ENCODE data around the gene DGKZ.
A peak's percentile ranks its signal among the peaks of the same experiment; 100 is the strongest.

DGKZ gene

DNA sequence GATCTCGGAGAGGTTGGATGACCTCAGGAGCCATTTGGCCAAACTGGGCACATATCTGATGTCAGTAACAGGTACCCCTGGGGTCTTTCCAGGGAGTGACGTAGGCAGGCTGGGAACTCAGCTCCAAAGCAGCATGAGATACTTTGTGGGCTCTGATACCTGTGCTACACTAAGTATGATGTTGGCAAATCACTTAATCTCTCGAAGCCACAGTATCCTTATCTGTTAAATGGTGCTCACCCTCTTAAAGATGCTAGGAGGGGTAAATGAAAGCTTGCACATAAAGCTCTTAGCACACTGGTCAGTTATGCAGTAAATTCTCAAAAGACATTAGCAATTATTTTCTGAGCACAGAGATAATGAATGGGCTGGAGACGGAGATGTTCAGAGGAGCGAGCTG, 17.1 kb upstream of the DGKZ start:
- DNase-seq: no peak

DNA sequence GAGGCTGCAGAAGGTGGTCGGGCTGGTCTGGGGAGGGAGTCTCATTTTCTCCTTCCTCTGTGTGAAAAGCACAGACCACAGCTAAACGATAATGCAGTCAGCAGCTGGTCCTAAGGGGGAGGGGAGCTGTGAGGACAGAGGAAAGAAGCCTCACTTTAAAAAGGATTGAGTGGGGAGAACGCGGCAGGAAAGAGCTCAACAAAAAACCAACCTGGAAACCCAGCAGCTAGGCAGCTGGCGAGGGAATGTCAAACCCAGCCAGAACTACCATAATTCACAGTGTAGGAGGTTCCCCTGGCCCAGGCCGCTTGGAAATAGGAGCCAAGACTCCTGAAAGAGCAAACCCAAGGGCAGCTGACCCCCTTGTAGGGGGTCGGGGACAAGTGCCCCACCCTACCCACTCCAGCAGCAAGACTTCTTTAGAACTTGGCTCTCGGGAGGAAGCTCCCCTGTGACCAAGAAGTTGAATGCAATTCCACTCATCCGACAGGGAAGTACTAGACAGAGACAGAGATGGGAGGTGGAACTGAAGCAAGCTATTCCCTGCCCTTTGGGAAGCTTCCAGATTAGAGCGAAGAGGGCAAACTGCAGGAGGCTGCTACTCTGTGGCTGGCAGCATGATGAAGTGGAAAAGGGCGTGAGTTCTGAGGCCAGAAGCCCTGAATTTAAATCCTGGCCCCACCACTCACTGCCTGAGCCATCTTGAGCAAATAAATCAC, 16.5 kb upstream of the DGKZ start:
- DNase-seq: no peak

DNA sequence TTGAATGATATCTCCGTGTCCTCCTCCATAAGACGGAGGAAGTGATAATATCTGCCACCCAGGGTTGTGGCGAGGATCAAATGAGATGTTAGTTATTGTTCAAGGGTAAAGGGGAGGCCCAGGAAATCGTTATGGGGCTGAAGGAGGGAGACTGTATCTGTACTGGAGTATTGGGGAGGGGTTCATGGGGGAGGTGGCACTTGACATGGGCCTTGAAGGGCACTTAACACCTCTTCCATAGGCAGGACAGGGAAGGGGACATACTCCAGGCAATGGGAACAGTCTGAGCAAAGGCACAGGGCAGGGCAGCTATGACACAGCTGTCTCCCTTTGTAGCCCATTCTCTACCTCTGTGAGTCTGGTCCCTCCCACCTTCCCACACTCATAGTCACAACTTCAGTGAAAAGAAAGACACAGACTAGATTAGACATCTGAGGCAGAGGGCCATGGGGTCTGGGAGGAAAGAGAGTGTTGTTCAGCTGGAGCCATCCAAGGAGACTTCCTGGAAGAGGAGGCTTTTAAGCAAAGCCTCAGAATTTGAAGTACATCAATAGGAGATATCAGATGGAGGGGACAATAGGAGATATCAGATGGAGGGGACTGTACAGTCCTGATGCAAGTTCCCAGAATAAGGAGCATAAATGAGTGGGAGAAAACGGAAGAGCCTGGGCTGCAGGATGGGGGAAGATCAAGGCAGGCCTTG, 15.8 kb upstream of the DGKZ start:
- peak; percentile 60 for DNase-seq

DNA sequence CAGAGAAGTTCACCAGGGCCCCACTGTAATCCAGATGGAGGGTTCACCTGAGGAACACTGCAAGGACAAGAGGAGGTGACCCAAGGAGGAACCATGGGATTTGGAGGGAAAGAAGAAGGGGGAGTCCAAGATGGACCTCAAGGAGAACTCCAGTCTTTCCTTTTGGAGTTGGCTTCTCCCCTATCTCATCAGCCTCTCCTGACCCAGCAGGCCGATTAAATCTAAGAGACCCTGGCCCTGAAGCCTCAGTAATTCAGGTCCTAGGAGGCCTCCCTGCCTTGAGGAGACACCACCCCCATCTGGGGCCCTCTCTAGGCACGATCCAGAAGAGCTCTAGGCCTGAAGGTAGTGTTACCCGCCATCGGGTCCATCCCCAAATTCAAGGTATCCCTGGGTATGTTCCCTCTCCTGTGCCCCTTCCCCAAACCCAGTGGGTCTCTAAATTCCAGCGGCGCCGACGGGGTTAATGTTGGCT, 15.1 kb upstream of the DGKZ start:
- no peak for DNase-seq

DNA sequence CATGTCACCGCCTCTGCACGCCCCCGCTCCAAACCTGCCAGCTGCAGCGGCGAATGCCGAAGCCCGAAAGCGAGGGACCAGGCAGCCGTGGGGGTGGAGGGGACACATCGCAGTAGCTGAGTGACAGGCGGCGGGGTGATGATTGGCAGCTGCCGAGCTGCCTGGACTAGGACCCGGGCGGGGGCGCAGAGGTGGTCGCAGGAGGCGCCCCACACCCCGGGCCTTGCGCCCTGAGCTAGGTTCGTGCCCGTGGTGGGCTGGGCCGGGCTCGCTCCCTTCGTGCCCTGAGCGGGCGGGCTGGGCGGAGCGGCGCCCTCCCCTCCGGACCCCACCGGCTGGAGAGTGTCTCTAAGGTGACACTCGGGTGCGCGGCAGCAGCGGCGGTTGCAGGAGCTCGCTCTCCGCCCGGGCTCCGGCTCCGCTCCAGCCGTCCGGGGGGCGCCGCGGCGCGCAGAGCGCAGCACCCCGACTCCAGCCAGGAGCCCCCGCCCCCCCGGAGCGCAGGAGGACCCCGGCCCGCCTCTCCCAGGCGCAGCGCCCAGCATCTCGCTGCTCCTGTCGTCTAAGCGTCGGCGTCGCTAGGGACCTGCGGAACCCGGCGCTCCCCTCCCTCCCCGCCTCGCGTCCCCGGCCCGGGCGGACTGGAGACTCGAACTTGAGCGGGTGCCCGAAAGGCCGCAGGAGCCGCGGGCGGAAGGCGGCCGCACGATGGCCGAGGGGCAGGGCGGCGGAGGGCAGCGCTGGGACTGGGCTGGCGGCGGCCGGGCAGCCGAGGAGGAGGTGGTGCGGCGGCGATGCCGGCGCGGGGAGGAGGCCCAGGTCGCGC, 14.5 kb upstream of the DGKZ start:
- no peak for DNase-seq

DNA sequence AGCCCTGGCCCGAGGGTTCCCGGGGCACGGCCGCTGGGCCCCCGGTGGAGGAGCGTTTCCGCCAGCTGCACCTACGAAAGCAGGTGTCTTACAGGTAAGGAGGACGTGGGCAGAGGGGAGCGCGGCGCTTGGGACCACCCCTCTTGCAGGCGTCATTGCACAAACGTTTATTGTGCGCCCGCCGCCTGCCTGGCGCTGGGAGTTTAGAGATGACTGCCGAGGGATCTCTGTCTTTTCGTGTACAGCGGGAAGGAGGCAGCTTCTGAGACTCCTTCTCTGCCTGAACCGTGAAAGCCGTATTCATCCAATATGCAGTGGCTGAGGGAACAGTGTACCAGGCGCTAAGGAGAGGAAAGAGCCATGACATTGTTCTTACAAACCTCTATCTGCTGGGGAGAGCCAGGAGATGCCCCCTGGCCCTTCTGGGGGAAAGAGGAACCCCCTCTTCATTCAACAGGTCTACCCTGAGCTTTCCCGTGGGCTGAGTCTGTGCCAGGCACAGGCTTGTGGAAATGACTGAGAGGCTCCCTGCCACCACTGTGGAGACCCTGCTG, 13.8 kb upstream of the DGKZ start:
- DNase-seq: no peak

DNA sequence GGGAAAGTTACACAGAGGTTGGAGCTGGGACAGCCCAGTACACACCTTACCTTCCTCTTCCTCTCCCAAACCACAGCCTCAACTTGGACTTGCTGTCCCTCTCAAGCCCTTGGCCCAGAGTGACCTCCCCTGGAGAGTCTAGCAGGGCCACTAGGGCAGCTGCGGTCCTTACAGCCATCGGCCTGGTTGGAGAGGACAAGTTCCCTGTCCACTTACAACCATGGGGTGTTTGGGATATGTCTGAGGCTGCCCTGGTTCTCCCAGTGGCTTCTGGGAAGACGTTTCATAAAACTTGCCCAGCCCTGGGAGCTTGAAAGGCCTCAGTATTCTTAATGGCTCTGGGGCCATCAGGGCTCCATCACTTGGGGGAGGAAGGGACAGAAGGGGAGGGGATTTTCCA, 13.1 kb upstream of the DGKZ start:
- no peak for DNase-seq

DNA sequence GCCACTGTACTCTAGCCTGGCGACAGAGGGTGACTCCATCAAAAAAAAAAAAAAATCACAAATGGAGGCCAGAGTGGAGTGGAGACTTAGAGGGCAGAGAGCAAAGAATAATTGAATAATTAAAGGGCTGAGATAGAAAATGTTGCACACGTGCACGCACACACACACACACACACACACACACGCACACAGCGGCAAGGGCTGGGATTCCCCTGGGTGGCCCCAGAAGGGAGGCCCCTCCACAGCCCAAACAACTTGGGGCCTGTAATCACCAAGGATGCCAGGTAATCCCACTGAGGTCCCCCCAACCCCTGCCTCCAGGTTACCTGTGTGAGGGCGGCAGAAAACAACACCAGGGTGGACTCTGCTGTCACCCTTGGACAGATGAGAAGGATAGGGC, 12.0 kb upstream of the DGKZ start:
- DNase-seq: no peak

DNA sequence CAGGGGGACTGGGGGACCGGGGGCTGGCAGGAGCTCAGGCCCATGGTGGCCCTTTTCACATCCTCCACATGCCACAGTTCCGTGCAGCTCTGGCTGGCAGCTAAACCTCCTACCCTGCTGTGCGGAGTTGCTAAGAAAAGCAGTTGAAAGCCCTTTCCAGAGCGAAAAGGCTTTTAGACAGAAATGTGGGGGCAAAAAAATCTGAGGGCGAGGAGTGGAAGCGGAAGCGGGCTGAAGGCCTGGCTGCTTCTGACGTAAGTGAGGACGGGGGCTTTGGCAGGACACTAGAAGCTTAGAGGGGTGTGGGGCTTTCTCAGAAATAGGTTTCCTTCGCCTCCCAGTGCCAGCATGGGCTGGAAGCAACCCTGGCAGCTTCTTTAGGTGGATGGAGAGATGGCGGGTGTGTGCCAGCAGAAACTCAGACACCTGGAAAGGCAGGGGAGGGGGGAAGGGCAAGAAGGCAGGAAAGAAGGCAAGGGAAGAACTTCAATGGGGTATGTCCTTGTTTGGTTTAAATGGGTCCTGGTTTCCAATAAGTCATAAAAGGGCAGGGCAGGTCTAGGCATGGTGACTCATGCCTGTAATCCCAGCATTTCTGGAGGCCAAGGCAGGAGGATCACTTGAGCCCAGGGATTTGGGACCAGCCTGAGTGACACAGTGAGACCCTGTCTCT, 11.2 kb upstream of the DGKZ start:
- DNase-seq: no peak

DNA sequence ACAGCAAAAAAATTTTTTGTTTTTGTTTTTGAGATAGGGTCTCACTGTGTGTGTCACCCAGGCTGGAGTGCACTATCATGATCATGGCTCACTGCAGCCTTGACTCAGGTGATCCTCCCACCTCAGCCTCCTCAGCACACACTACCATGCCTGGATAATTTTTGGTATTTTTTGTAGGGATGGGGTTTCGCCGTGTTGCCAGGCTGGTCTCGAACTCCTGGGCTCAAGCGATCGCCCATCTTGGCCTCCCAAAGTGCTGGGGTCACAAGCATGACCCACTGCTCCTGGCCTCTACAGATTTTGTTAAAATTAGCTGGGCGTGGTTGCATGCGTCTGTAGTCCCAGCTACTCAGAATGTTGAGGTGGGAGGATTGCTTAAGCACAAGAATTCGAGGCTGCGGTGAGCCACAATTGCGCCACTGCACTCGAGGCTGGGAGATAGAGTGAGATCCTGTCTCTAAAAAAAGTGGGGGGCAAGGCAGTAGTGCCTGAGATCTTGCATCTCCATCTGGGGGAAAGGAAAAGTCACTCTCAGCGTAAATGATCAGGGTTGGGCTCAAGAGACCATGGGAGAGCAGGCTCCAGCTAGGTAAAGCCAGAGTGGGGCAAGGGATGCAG, 10.6 kb upstream of the DGKZ start:
- no peak for DNase-seq

DNA sequence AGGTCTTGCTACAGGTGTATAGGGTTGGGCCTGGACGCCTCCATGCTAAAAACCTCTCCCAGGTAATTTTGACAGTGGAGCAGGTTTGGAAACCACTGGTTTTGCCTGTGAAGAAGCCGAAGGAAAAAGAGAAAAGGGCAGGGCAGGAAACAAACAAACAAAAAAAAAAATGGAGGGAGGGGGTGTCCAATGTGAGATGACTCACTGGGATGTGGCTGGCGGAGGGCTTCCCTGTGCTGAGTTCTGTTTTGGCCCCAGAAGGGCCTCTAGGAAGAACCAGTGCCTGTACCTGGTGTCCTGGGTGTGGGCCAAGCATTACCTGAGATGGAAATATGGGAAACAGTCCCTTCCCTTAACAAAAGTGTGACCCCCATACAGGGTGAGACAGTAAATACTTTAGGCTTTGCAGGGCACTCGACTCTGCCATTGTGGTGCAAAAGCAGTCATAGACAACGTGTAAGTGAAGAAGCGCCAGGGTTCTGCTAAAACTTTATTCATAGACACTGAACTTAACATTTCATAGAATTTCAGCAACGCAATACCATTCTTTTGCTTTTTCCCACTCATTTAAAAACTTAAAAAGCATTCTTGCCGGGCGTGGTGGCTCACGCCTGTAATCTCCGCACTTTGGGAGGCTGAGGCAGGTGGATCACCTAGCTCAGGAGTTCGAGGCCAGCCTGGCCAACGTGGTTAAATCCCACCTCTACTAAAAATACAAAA, 9.5 kb upstream of the DGKZ start:
- DNase-seq: no peak

DNA sequence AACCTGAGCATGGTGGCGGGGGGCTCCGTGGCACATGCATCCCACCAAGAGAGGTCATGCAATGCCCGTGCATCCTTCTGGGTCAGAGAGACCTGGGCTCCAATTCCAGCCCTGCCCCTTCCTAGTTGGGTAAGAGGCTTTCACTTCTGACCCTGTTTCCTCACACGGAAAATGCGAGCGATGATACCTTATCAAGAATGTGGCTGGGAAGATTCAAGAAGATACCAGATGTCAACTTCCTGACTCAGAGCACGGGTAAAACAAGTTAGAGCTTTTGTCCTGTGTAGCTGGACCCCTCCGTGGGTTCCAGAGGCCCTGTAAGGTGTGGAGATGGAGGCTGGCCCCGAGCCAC, 8.7 kb upstream of the DGKZ start:
- DNase-seq: no peak

DNA sequence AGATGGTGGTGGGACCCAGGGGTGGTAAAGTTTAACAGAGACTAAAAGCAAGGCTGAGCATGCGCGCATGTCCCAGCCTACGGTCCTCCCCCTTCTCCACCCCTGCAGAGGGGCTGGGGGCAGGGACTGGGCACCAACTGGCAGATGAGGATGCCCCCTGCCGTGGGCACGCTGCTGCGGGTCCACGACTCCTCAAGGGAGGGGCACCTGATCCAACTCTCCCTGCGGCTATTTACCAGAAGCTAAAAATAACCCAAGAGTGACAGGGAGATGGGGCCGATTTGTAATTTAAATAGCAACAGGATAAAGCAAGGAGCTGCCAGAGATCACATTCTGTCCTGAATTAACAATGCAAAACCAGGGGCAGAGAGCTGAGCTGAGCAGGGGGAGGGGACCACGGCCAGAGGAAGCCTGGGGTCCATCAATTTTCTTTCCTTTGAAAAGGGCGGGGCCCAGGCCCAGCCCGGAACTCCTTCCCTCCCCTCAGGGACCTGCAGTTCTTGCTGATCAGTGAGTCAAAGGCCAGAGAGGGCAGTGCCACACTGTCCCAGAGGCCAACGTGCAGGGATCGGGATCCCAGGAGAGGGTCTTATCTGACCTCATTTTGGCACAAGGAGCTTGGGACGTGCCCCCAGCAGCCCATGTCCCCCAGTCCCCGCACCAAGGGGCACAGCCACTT, 8.1 kb upstream of the DGKZ start:
- no peak for DNase-seq

DNA sequence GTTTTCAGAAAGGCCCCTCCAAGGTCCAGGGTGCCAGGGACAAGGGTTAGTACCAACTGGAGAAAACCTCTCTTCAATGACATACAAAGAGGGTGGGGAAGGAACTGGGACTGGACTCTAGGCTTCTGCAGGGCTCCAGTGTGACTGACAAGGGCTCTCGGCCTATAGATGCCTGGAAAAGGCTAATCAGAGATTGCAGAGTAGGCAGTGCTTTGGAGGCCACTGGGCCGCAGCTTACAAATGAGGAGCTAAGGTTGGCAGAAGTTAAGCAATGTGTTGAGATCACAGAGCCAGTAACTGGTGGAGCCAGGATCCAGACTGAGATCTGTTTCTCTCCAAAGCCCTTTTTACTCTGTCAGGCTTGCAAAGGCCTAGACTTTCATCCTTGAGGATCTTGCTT, 7.4 kb upstream of the DGKZ start:
- DNase-seq: no peak

DNA sequence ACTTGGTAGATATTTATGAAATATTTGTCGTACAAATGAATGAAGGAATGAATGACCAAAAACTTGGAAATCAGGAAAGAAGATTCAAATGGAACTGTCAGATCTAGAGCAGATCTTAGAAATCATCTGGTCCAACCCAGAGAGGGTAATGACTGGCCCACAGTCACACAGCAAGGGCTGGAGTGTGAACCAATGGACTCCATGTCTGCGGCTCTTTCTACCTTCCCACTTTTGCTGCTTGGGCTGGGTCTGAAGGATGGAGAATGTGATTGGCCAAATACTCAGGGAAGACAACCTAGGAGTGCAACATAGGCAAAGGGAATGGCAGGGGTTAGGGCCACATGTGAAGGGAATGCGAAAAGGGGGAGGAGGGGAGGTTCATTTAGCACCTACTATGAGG, 5.8 kb upstream of the DGKZ start:
- no peak for DNase-seq

DNA sequence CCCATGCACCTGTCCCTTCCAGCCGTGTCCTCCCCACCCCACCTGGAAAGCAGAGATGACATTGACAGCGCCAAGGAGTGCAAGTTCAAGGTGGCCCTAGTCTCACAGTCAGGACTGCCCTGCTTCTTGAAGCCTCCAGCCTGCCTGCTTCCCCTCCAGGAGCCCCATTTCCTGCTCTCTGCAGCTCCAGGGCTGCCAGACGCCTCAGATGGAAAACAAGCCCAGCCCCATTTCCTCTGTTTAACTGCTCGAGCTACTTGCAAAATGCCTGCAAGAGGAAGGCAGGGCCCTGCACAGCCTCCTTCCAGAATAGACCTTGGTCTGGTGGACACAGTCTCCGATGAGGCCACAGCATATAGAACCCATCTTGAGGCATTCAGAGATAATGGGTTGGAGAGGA, 5.0 kb upstream of the DGKZ start:
- no peak for DNase-seq

DNA sequence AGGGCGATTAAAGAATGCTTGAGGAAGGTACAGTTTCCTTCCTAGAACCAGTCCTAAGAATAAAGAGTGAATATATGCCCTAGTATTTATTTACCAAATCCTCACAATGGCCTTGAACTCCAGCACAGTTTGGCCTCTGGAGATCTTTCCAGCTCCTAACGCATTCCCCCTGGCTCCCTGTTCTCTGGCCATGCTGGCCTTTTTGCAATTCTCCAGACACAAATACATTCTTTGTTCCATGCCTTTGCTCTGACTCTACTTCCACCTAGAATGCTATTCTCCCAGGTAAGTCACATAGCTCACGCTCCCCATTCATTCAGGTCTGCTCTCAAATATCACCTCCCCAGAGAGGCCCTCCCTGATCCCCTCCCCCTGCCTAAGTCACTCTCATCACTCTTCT, 3.7 kb upstream of the DGKZ start:
- no peak for DNase-seq

DNA sequence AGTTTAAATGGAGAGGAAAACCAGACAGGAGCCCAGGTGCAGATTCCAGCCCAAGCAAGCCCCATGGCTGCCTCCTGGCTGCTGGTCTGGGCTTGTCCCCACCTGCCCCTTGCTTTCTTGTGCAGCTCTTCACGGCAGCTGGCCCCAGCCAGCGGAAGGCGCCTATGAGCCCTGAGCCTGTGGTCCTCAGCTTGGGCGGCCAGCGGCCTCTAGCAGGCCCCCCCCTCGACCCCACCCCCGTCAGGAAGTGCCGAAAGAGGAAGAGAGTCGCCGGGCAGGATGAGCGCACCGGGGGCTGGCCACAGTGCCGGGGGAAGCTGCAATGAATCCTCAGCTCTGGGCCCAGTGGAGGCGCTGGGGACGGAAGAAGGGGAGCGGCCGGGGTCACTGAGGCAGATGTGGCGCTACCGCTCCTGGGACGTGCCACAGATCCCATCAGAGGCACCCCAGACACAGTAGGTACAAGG, 2.1 kb upstream of the DGKZ start:
- DNase-seq: no peak

DNA sequence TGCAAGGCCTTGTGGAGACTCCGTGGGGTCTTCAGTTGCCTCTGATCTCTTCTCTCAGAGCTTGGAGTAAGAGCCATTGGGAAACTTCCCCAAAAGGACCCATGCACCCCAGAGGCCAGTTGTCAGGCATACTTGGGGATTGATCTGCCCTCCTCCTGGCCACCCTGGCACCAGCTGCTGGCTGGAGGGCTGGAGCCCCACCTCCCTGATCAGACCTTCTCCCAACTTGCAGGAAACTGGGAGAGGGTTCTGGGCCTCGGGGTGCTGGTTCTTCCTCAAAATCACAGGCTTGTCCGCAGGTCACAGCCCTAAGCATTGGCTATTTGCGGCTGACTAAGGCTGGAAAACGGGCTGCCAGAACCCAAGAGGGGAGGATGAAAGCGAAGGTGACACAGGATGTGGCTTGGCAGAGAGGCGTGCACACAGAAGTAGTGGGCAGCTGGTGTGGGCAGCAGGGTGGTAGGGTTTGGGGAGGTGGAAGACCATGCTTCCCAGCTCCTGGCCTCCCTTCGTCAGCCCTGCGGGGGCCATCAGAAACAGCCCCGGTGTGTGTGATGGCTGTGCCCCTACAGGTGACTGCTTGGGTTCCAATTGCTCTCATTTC, 1.3 kb upstream of the DGKZ start:
- DNase-seq: no peak

DNA sequence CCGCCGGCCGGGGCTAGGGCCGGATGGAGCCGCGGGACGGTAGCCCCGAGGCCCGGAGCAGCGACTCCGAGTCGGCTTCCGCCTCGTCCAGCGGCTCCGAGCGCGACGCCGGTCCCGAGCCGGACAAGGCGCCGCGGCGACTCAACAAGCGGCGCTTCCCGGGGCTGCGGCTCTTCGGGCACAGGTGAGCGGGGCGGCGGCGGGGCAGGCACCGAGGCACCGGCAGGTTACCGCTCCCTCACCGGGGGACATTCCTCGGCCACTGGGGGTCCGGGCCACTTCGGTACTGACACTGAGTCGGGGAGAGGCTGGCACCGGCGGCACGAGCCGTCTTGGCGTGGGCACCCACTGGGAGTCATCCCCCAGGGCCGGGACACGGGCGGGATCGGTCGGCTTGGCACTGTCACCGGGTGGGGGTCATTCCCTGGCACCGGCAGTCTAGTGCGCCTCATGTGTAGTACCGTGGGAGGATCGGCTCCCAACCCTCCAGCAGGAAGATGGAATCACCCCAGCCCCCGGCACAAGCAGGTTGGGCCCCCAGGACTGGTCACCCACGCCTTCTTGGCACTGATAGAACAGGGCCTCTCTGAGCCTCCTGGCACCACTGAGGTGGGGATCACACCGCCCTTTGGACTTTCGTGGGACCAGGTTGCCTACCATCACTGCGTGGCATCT, 511 bp downstream of the DGKZ start:
- DNase-seq: no peak
